NB4 (cell line): ENCODE results near the gene CLEC2A.

Source experiments
- DNase-seq: peaks from one replicate; pipeline ENCODE4 v3.0.0; 2010; ENCODE audit warnings: low read depth
- H3K4me3 ChIP-seq: one replicate; pipeline ENCODE4 v1.5.1; 2011; ENCODE audit warnings: mild to moderate bottlenecking, low read depth, low read length, moderate library complexity
- MYC ChIP-seq: IDR thresholded peaks from 2 replicates; pipeline ENCODE4 v1.6.1; 2011; ENCODE audit warnings: low read depth, low read length
- POLR2A ChIP-seq: IDR thresholded peaks from 2 replicates; pipeline ENCODE4 v1.6.1; 2011; ENCODE audit warnings: mild to moderate bottlenecking; ENCODE audit not compliant: insufficient read length; ENCODE audit errors: extremely low read depth
- TF ChIP-seq, protein P1 (sequence below): IDR thresholded peaks from one replicate; pipeline ENCODE4 v1.5.1; 2012; ENCODE audit warnings: low read depth, low read length
- TF ChIP-seq, protein P2 (sequence below): IDR thresholded peaks from 2 replicates; pipeline ENCODE4 v1.6.1; 2011; ENCODE audit warnings: low read depth, low read length

Gene CLEC2A

DNA sequence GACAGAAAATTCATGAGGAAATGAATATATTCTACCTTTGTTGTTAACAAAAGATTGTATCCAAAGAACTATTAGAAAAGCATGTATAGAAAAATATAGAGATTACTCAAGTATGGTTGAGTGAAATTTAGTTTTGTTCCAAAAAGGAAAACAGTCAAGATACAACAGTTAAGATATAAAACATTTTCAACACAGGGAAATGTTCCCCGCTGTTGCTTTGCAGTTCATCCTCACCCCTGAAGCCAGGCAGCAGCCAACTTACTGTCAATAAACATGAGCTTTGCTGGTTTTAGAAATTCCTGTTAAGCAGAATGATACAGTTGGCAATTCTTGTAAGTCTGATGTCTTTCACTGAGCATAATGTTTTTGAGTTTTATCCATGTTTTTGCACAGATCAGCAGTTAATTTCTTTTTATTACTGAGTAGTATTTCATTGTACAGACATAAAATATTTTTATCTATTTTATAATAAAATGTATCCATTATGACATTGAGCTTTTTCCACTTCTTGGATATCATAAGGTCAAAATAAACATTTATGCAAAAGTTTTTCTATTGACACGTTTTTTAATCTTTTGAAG lies 61.8 kb downstream of the CLEC2A start:
- peak overlapping the region; percentile 91 for H3K4me3 ChIP-seq
- peak; percentile 24 for DNase-seq

DNA sequence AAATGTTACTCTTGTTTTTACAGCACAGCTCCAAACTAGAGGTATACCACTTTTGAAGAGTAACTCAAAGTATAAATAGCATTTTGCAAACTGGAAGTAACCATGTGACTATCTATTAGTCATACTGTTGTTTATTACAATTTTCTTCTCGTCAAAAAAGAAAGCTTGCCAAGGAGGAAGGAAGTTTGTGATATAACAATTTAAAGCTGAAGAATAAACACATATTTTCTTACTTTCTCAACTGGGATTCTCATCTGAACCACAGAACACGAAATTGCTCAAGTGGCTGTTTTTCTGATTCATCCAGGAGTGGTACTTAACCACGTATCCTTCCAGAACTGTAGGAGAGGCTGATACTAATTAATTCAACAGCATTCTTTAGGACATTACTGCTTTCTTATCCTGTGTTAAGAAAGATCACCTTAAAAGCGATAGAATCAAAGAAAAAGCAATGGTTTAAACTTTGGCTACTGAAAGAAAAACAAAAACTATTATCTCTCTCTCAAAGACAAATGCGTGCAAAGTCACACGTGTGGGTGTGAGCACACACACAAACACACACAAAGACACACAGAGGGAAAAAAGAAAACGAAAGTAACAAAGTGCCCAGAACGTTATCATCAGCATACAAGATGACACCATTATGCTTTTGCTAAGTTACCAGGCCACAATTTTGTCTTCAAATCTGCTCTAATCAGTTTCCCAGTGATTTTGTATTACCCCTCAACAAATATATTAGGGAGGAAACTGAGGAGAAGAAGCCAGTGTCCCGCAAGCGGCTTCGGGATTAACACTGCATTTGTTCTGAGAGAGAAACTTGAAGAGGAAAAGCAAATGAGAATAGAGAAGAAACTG lies 62.6 kb downstream of the CLEC2A start, which contains the start of gene CLEC2B:
Gene CLEC2B, minus strand, starts transcription at position 48 of the 855 bp plus-strand sequence.
- peak; percentile 63 for DNase-seq
- peak within 1 kb of the TSS; percentile 91 for H3K4me3 ChIP-seq

More for the DNA sequence above, 61.8 kb downstream of the CLEC2A start:
- TF ChIP-seq POLR2A = no peak
- TF ChIP-seq, protein P1, sequence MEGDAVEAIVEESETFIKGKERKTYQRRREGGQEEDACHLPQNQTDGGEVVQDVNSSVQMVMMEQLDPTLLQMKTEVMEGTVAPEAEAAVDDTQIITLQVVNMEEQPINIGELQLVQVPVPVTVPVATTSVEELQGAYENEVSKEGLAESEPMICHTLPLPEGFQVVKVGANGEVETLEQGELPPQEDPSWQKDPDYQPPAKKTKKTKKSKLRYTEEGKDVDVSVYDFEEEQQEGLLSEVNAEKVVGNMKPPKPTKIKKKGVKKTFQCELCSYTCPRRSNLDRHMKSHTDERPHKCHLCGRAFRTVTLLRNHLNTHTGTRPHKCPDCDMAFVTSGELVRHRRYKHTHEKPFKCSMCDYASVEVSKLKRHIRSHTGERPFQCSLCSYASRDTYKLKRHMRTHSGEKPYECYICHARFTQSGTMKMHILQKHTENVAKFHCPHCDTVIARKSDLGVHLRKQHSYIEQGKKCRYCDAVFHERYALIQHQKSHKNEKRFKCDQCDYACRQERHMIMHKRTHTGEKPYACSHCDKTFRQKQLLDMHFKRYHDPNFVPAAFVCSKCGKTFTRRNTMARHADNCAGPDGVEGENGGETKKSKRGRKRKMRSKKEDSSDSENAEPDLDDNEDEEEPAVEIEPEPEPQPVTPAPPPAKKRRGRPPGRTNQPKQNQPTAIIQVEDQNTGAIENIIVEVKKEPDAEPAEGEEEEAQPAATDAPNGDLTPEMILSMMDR = no peak
- TF ChIP-seq MYC = no peak
- TF ChIP-seq, protein P2, sequence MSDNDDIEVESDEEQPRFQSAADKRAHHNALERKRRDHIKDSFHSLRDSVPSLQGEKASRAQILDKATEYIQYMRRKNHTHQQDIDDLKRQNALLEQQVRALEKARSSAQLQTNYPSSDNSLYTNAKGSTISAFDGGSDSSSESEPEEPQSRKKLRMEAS = no peak

DNA sequence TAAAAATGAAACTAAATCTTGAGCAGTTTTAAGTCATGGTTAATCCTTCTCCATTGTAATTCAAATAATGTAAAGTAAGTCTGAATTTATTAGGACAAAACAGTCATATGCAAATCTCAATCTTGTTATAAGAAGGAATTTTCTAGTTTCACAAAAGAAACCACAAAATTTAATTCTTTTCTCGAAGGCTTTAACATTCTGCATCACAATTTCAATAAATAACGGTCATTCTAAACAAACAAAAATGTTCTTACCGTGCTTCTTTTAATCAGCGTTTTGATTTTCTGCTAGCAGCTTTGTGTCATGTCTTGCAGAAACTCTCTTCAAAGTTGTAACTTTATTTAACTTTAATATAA lies 63.2 kb downstream of the CLEC2A start:
- peak overlapping the region; percentile 91 for H3K4me3 ChIP-seq
- TF ChIP-seq POLR2A = no peak
- TF ChIP-seq, protein P2 = no peak
- TF ChIP-seq, protein P1 = no peak
- no peak for TF ChIP-seq MYC
- no peak for DNase-seq

More for the DNA sequence above, 62.6 kb downstream of the CLEC2A start, which contains the start of gene CLEC2B:
- TF ChIP-seq POLR2A (peak; percentile 15), MYC (peak; percentile 42; the same call in 1 of the 2 replicates)
- TF ChIP-seq, protein P2 = 0 out of 2 replicates have a peak, but pooled peaks have one; percentile 29
- TF ChIP-seq, protein P1 = no peak

DNA sequence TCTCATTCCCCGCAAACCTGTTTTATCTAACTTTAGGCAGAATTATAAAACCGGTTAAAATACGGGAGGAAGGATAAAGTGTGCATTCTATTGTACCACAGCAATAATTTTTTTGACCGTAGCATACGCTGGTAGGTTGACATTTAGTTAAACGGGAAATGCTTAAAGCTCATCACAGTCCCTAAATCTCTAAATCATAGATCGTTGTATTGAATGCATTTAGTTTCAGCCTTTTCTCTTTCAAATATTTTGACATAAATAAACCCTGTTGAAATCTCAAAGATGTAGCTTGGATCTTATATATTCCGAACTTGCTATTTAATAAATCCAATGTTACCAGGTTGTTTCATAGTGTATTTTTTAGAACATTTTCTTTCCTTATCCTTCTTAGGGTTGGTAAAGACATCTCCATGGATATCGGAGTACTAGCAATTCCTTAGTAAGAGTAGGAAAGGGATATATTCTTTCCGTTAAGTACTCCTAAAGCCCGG lies 63.8 kb downstream of the CLEC2A start:
- no peak for TF ChIP-seq POLR2A
- TF ChIP-seq, protein P1 = no peak
- TF ChIP-seq, protein P2 = no peak
- TF ChIP-seq MYC = no peak
- H3K4me3 ChIP-seq = peak overlapping the region; percentile 91
- no peak for DNase-seq

DNA sequence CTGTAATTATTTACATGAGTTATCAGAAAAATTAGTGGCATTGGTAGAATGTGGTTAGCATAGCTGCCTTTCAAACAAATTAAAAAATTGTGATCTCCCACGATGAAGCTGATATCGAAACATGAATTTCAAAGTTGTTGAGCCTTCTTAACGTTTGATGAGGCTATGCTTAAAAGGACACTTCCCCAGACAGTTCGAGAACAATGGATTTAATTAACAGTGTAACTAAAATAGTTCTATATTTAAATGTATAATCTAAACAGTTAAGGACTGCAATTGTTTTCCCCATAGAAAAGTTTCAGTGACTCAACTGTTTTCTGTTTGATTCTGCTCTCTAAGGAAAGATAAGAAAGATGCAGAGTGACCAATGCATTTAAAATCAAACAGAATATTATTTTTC lies 64.6 kb downstream of the CLEC2A start:
- no peak for TF ChIP-seq MYC
- TF ChIP-seq, protein P1 = no peak
- TF ChIP-seq POLR2A = no peak
- TF ChIP-seq, protein P2 = no peak
- no peak overlapping the region for H3K4me3 ChIP-seq
- DNase-seq = no peak
